H1 (cell line): ENCODE results near the gene HP1BP3.

Experiments
- ASH2L ChIP-seq: fragments of 200-600, 300-600 bp; sonication (generic); IDR thresholded peaks from one replicate; pipeline ENCODE4 v1.7.1; 2017; ENCODE audit warnings: low read length
- ATF3 ChIP-seq: IDR thresholded peaks from 2 replicates; pipeline ENCODE4 v1.6.1; 2011; ENCODE audit warnings: low read depth, mild to moderate bottlenecking, low read length; ENCODE audit not compliant: insufficient read depth
- BRCA1 ChIP-seq: IDR thresholded peaks from 2 replicates; pipeline ENCODE4 v1.6.1; 2012; ENCODE audit warnings: low read depth, low read length, improper control_type of control experiment
- CEBPB ChIP-seq: IDR thresholded peaks from 2 replicates; pipeline ENCODE4 v1.6.1; 2012; ENCODE audit warnings: low read depth, low read length
- CREB1 ChIP-seq: IDR thresholded peaks from 2 replicates; pipeline ENCODE4 v1.6.1; 2012; ENCODE audit warnings: inconsistent platforms
- EP300 ChIP-seq, 2 experiments: IDR thresholded peaks; 1 replicate in 1 of 2; 2 replicates in 1 of 2; pipeline ENCODE4 v1.6.1; 2011 to 2012; ENCODE audit warnings: low read depth in 2 of 2, low read length in 2 of 2, mild to moderate bottlenecking in 2 of 2, borderline replicate concordance in 1 of 2, inconsistent platforms in 1 of 2, moderate library complexity in 1 of 2
- EZH2 ChIP-seq: fragments of 200-600 bp; sonication (generic); IDR thresholded peaks from 2 replicates; pipeline ENCODE4 v1.7.1; 2012; ENCODE audit warnings: low read depth, mild to moderate bottlenecking, moderate library complexity, low read length, inconsistent platforms; ENCODE audit not compliant: severe bottlenecking
- FOSL1 ChIP-seq: IDR thresholded peaks from 2 replicates; pipeline ENCODE4 v1.6.1; 2011; ENCODE audit warnings: mild to moderate bottlenecking, low read depth, low read length, moderate library complexity; ENCODE audit not compliant: insufficient read depth
- GTF2F1 ChIP-seq: IDR thresholded peaks from 2 replicates; pipeline ENCODE4 v1.6.1; 2012; ENCODE audit warnings: low read depth, low read length, improper control_type of control experiment, borderline replicate concordance
- SRF ChIP-seq: IDR thresholded peaks from 2 replicates; pipeline ENCODE4 v1.6.1; 2011; ENCODE audit warnings: mild to moderate bottlenecking, low read depth, low read length, moderate library complexity
- USF2 ChIP-seq: IDR thresholded peaks from 2 replicates; pipeline ENCODE4 v1.6.1; 2011; ENCODE audit warnings: low read length, improper control_type of control experiment
- TF ChIP-seq, protein P1 (sequence below), 3 experiments: IDR thresholded peaks; 1 replicate in 2 of 3; 2 replicates in 1 of 3; pipeline versions ENCODE4 v1.5.1 to v1.6.1; 2011; ENCODE audit warnings: low read length in 3 of 3, mild to moderate bottlenecking in 3 of 3, inconsistent platforms in 2 of 3, low read depth in 1 of 3, moderate library complexity in 1 of 3; ENCODE audit not compliant: insufficient read depth in 1 of 3; ENCODE audit errors: control extremely low read depth in 1 of 3
- TF ChIP-seq, protein P2 (sequence below): IDR thresholded peaks from 2 replicates; pipeline ENCODE4 v1.6.1; 2012; ENCODE audit warnings: low read length, inconsistent platforms

GRCh38 chr1:20724364-20725188 is 62.5 kb downstream of the HP1BP3 start:
- TF ChIP-seq ATF3 (no peak), CEBPB (no peak), CREB1 (no peak), EP300 (IDR thresholded peaks at IDR 0.05; ENCODE audit: borderline replicate concordance in 1 of 2, low read depth in 2 of 2, low read length in 2 of 2) (no peak), GTF2F1 (no peak), BRCA1 (no peak), USF2 (no peak), EZH2 (no peak), ASH2L (no peak), SRF (no peak), FOSL1 (no peak)
- TF ChIP-seq, protein P1, sequence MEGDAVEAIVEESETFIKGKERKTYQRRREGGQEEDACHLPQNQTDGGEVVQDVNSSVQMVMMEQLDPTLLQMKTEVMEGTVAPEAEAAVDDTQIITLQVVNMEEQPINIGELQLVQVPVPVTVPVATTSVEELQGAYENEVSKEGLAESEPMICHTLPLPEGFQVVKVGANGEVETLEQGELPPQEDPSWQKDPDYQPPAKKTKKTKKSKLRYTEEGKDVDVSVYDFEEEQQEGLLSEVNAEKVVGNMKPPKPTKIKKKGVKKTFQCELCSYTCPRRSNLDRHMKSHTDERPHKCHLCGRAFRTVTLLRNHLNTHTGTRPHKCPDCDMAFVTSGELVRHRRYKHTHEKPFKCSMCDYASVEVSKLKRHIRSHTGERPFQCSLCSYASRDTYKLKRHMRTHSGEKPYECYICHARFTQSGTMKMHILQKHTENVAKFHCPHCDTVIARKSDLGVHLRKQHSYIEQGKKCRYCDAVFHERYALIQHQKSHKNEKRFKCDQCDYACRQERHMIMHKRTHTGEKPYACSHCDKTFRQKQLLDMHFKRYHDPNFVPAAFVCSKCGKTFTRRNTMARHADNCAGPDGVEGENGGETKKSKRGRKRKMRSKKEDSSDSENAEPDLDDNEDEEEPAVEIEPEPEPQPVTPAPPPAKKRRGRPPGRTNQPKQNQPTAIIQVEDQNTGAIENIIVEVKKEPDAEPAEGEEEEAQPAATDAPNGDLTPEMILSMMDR (IDR thresholded peaks at IDR 0.05; ENCODE audit: control extremely low read depth in 1 of 3, insufficient read depth in 1 of 3, low read depth in 1 of 3, low read length in 3 of 3), result no peak
- TF ChIP-seq, protein P2, sequence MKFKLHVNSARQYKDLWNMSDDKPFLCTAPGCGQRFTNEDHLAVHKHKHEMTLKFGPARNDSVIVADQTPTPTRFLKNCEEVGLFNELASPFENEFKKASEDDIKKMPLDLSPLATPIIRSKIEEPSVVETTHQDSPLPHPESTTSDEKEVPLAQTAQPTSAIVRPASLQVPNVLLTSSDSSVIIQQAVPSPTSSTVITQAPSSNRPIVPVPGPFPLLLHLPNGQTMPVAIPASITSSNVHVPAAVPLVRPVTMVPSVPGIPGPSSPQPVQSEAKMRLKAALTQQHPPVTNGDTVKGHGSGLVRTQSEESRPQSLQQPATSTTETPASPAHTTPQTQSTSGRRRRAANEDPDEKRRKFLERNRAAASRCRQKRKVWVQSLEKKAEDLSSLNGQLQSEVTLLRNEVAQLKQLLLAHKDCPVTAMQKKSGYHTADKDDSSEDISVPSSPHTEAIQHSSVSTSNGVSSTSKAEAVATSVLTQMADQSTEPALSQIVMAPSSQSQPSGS, result no peak
